MM.1S (cell line): ENCODE data around the gene PLAGL1.

ENCODE experiments used
- EZH2 ChIP-seq: fragments of 300-600 bp; sonication (generic); optimal IDR thresholded peaks from 2 replicates; pipeline ENCODE3; 2017; ENCODE audit warnings: low read depth, mild to moderate bottlenecking, antibody characterized with exemption, low read length, mixed read lengths
- EZH2phosphoT487 ChIP-seq: fragments of 300-600 bp; sonication (generic); IDR thresholded peaks from 2 replicates; pipeline ENCODE4 v1.6.1; 2018; ENCODE audit warnings: antibody characterized with exemption, low read length
- TF ChIP-seq, protein P1 (sequence below): fragments of 300-600 bp; sonication (generic); IDR thresholded peaks from 2 replicates; pipeline ENCODE4 v1.5.1; 2016; ENCODE audit warnings: antibody characterized with exemption, low read length, mixed read lengths

DNA sequence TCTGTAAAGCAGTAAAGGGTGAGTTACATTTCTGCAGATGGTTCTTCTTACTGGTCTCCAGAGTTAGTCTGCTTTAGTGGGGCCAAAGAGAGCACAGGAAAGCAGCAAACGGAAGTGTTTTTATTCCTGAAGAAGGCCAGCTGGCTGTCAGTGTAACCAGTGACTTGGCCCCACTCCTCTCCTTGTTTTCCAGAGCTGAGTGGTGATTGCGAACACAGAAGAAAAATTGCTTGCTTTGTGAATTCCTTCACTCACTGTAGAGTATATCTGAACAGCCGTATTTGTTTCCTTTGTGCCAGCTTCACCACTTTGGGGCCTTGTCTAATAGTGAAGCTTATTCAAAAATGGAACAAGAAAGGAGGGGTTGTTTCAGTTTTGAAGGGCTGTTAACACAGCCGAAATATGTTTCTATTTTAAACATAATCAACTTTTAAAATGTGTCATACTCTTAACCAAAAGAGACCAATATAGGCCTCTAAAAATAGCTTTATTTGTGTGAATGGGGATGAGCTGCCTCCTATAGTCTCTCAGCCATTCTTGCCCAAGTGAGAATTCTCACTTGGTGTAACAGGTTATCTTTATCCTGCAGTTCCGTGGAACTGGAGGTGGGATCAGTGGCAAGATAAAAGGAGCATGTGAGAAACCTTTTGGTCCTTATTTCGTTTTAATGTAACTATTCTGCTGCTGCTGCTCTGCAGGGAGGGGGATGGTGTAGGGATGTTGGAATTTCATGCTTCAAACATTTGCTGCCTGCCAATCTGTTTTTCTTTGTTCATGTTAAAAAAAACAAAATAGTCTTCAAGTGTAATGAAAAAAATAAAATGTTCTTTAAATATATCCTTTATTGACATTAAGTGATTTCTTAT is 105.9 kb downstream of the PLAGL1 start:
- TF ChIP-seq EZH2phosphoT487 (no peak), EZH2 (no peak)
- TF ChIP-seq, protein P1, sequence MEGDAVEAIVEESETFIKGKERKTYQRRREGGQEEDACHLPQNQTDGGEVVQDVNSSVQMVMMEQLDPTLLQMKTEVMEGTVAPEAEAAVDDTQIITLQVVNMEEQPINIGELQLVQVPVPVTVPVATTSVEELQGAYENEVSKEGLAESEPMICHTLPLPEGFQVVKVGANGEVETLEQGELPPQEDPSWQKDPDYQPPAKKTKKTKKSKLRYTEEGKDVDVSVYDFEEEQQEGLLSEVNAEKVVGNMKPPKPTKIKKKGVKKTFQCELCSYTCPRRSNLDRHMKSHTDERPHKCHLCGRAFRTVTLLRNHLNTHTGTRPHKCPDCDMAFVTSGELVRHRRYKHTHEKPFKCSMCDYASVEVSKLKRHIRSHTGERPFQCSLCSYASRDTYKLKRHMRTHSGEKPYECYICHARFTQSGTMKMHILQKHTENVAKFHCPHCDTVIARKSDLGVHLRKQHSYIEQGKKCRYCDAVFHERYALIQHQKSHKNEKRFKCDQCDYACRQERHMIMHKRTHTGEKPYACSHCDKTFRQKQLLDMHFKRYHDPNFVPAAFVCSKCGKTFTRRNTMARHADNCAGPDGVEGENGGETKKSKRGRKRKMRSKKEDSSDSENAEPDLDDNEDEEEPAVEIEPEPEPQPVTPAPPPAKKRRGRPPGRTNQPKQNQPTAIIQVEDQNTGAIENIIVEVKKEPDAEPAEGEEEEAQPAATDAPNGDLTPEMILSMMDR, result no peak
